ENCODE results near the gene SLC27A1.
"Not testable (repeated sequence)": the region's sequence is repeated elsewhere in the genome, so short reads cannot be mapped to it uniquely, and the experiment has no call there.

The SLC27A1 gene

DNA sequence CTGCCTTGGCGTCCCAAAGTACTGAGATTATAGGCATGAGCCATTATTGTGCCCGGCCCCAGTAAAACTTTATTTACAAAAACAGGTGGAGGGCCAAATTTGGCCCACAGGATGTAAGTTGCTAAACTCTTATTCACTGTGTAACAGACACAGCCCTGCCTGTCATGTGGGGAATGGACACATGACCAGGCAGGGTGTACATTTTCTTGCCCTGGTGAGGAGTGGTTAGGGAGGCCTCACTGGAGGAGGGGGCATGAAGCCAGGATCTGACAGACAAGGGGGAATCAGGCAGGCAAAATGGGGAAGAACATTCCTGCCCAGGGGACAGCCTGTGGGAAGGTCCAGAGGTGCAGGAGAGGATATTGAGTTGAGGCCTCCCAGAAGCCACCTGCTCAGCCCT lies 33.7 kb downstream of the SLC27A1 start:
- H3K9me3 ChIP-seq (ENCODE audit: control insufficient read depth, insufficient read depth, low read length) = no peaks in the 10 kb centered on the region
- H3K4me3 ChIP-seq (ENCODE audit: low read depth, low read length) = no peak overlapping the region
- H3K36me3 ChIP-seq (ENCODE audit: control insufficient read depth, insufficient read depth, low read length) = no peaks in the 10 kb centered on the region
- no peaks in the 10 kb centered on the region for H3K27me3 ChIP-seq (ENCODE audit: control insufficient read depth, insufficient read depth, low read length)
- H3K4me1 ChIP-seq (ENCODE audit: control insufficient read depth, insufficient read depth, low read length) = peaks cover 7% of the 10 kb centered on the region
- H3K9ac ChIP-seq (ENCODE audit: low read depth, low read length) = no peak overlapping the region
- no peak overlapping the region for H3K27ac ChIP-seq (ENCODE audit: low read depth, low read length)

DNA sequence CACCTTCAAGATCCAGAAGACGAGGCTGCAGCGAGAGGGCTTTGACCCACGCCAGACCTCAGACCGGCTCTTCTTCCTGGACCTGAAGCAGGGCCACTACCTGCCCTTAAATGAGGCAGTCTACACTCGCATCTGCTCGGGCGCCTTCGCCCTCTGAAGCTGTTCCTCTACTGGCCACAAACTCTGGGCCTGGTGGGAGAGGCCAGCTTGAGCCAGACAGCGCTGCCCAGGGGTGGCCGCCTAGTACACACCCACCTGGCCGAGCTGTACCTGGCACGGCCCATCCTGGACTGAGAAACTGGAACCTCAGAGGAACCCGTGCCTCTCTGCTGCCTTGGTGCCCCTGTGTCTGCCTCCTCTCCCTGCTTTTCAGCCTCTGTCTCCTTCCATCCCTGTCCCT lies 34.1 kb downstream of the SLC27A1 start:
- no peak overlapping the region for H3K27ac ChIP-seq (ENCODE audit: low read depth, low read length)

DNA sequence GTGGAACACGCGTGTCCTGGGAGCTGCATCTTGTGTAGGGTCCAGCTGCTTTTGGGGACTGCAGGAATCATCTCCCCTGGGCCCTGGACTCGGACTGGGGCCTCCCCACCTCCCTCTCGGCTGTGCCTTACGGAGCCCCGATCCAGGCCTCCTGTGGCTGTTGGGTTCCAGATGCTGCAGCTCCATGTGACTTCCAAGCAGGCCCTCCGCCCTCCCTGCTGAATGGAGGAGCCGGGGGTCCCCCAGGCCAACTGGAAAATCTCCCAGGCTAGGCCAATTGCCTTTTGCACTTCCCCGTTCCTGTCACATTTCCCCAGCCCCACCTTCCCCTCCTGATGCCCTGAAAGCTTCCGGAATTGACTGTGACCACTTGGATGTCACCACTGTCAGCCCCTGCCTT lies 34.9 kb downstream of the SLC27A1 start:
- Histone ChIP-seq H3K36me3 (ENCODE audit: control insufficient read depth, insufficient read depth, low read length) (no peaks in the 10 kb centered on the region), H3K9me3 (ENCODE audit: control insufficient read depth, insufficient read depth, low read length) (no peaks in the 10 kb centered on the region), H3K4me3 (ENCODE audit: low read depth, low read length) (no peak overlapping the region), H3K9ac (ENCODE audit: low read depth, low read length) (no peak overlapping the region), H3K27ac (ENCODE audit: low read depth, low read length) (no peak overlapping the region), H3K4me1 (ENCODE audit: control insufficient read depth, insufficient read depth, low read length) (peaks cover under 1% of the 10 kb centered on the region; the same call in 1 of the 2 replicates), H3K27me3 (ENCODE audit: control insufficient read depth, insufficient read depth, low read length) (no peaks in the 10 kb centered on the region)

More for the DNA sequence above, 34.1 kb downstream of the SLC27A1 start:
- H3K4me3 ChIP-seq (ENCODE audit: low read depth, low read length) = no peak overlapping the region
- H3K4me1 ChIP-seq (ENCODE audit: control insufficient read depth, insufficient read depth, low read length) = peaks cover 7% of the 10 kb centered on the region
- H3K9me3 ChIP-seq (ENCODE audit: control insufficient read depth, insufficient read depth, low read length) = no peaks in the 10 kb centered on the region
- no peaks in the 10 kb centered on the region for H3K27me3 ChIP-seq (ENCODE audit: control insufficient read depth, insufficient read depth, low read length)
- H3K36me3 ChIP-seq (ENCODE audit: control insufficient read depth, insufficient read depth, low read length) = no peaks in the 10 kb centered on the region
- H3K9ac ChIP-seq (ENCODE audit: low read depth, low read length) = no peak overlapping the region

DNA sequence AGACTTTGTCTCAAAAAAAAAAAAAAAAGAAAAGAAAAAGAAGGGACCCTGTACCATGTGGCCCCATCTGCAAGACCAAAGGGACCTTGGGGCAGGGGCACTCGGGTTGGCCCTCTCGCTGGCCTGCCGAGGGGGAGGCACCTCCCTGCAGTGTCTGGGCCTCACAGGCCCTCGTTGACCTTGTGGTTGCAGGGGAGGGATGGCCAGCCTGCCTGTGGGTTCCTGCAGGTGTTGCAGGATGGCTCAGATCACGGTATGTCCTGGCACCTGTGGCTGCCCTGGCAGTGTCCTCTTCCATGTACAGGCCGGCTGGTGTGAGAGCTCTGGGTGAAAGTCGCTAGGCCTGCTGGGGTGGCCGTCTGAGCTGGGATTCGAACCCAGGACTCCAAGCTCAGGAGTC lies 36.4 kb downstream of the SLC27A1 start:
- Histone ChIP-seq H3K4me3 (ENCODE audit: low read depth, low read length) (no peak overlapping the region), H3K4me1 (ENCODE audit: control insufficient read depth, insufficient read depth, low read length) (0 out of 2 replicates have a peak, but pooled peaks cover 5% of the 10 kb centered on the region), H3K9ac (ENCODE audit: low read depth, low read length) (no peak overlapping the region), H3K9me3 (ENCODE audit: control insufficient read depth, insufficient read depth, low read length) (no peaks in the 10 kb centered on the region), H3K36me3 (ENCODE audit: control insufficient read depth, insufficient read depth, low read length) (no peaks in the 10 kb centered on the region), H3K27me3 (ENCODE audit: control insufficient read depth, insufficient read depth, low read length) (no peaks in the 10 kb centered on the region), H3K27ac (ENCODE audit: low read depth, low read length) (no peak overlapping the region)

DNA sequence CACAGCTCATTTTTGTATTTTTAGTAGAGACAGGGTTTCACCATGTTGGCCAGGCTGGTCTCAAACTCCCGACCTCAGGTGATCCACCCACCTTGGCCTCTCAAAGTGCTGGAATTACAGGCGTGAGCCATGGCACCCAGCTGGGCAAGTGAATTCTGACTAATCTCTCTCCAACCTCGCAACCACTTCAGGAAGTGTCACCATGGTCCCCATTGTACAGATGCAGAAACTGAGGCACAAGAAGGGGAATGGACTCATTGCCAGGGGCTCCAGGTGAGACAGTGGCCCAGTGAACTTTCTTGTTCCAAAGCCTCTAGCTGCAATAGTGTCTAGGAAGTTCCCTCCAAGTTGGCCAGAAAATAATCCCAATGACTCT lies 38.2 kb downstream of the SLC27A1 start:
- H3K4me3 ChIP-seq (ENCODE audit: low read depth, low read length); H3K9ac ChIP-seq (ENCODE audit: low read depth, low read length); H3K9me3 ChIP-seq (ENCODE audit: control insufficient read depth, insufficient read depth, low read length); H3K27me3 ChIP-seq (ENCODE audit: control insufficient read depth, insufficient read depth, low read length); H3K4me1 ChIP-seq (ENCODE audit: control insufficient read depth, insufficient read depth, low read length); H3K36me3 ChIP-seq (ENCODE audit: control insufficient read depth, insufficient read depth, low read length); H3K27ac ChIP-seq (ENCODE audit: low read depth, low read length): not testable (repeated sequence)

DNA sequence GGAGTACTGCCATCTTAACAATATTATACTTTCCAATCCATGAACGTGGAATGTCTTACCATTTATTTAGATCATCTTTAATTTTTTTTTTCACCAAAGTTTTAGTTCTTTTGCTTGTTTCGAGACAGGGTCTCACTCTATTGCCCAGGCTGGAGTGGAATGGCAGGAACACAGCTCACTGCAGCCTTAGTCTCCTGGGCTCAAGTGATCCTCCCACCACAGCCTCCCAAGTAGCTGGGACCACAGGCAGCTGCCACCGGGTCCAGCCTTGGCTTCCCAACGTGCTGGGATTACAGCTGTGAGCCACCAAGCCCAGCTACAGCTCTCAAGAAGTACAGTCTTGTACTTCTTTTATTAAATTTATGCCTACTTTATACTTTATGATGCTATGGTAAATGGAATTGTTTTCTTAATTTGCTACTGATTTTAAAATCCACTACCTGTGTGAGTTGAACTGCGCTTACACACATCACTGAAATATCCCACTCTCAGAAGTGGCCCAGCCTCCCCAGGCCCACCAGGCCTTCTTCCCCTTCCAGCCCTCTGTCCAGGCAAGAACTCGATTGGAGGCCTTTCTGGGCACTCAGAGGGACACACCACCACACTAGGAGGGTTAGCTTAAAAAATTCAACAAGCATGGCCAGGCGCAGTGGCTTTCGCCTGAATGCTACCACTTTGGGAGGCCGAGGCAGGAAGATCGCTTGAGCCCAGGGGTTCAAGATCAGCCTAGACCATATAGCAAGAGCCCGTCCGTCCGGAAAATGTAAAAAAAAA lies 40.1 kb downstream of the SLC27A1 start:
- Histone ChIP-seq H3K27me3 (ENCODE audit: control insufficient read depth, insufficient read depth, low read length) (no peaks in the 10 kb centered on the region), H3K9me3 (ENCODE audit: control insufficient read depth, insufficient read depth, low read length) (no peaks in the 10 kb centered on the region), H3K4me1 (ENCODE audit: control insufficient read depth, insufficient read depth, low read length) (0 out of 2 replicates have a peak, but pooled peaks cover 7% of the 10 kb centered on the region), H3K36me3 (ENCODE audit: control insufficient read depth, insufficient read depth, low read length) (no peaks in the 10 kb centered on the region), H3K9ac (ENCODE audit: low read depth, low read length) (peak overlapping the region; percentile 94), H3K27ac (ENCODE audit: low read depth, low read length) (peak overlapping the region; percentile 97), H3K4me3 (ENCODE audit: low read depth, low read length) (peak overlapping the region; percentile 93)

DNA sequence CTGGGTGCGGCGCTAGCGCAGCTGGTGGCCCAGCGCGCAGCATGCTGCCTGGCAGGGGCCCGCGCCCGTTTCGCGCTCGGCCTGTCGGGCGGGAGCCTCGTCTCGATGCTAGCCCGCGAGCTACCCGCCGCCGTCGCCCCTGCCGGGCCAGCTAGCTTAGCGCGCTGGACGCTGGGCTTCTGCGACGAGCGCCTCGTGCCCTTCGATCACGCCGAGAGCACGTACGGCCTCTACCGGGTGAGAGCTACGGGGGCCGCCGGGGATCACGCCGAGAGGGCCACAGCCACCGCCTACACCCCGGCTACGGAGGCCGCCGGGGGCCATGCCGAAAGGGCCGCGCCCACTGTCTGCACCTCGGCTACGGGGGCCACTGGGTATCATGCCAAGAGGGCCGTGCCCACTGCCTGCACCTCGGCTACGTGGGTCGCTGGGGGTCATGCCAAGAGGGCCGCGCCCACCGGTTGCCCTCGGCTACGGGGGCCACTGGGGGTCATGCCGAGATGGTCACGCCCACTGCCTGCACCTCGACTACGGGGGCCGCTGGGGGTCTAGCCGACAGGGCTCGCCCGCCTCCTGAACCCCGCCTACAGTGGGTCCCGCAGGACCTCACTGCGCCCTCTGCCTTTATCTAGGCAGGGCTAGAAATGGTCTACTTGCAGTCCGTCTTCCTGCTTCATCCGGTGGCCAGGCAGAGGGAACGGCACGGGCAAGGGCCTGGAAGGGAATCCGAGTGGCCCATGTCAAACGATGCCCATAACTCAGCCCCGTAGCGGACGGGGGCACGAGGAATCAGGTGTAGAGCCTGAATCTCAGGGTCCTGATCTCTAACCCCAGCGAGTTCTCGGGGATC lies 41.6 kb downstream of the SLC27A1 start:
- peaks cover 6% of the 10 kb centered on the region for H3K36me3 ChIP-seq (ENCODE audit: control insufficient read depth, insufficient read depth, low read length)
- H3K9me3 ChIP-seq (ENCODE audit: control insufficient read depth, insufficient read depth, low read length) = no peaks in the 10 kb centered on the region
- peak overlapping the region; percentile 94 for H3K9ac ChIP-seq (ENCODE audit: low read depth, low read length)
- H3K27ac ChIP-seq (ENCODE audit: low read depth, low read length) = peak overlapping the region; percentile 97
- H3K4me3 ChIP-seq (ENCODE audit: low read depth, low read length) = peak overlapping the region; percentile 93
- H3K4me1 ChIP-seq (ENCODE audit: control insufficient read depth, insufficient read depth, low read length) = 0 out of 2 replicates have a peak, but pooled peaks cover 7% of the 10 kb centered on the region
- H3K27me3 ChIP-seq (ENCODE audit: control insufficient read depth, insufficient read depth, low read length) = no peaks in the 10 kb centered on the region

DNA sequence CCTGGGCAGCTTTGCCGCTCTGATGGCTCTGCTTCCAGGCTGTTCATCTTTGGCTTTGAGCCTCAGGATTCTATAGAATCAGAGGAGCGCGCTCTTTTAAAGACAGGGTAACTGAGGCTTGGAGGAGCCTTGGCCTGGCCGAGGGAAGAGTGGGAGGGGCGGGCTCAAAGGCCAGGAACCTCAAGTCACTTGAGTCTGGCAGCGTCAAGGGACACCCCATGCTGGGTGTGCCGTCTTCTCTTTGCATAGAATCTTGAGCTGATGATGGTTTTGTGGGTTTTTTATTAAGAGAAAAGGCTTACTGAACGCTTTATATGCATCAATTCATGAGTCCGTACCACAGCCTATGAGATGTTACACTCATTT lies 42.2 kb downstream of the SLC27A1 start:
- peaks cover 4% of the 10 kb centered on the region for H3K9me3 ChIP-seq (ENCODE audit: control insufficient read depth, insufficient read depth, low read length)
- H3K36me3 ChIP-seq (ENCODE audit: control insufficient read depth, insufficient read depth, low read length) = peaks cover 12% of the 10 kb centered on the region
- 0 out of 2 replicates have a peak overlapping the region, but pooled peaks have one; percentile 94 for H3K9ac ChIP-seq (ENCODE audit: low read depth, low read length)
- H3K4me1 ChIP-seq (ENCODE audit: control insufficient read depth, insufficient read depth, low read length) = 0 out of 2 replicates have a peak, but pooled peaks cover 7% of the 10 kb centered on the region
- no peaks in the 10 kb centered on the region for H3K27me3 ChIP-seq (ENCODE audit: control insufficient read depth, insufficient read depth, low read length)
- H3K4me3 ChIP-seq (ENCODE audit: low read depth, low read length) = peak overlapping the region; percentile 93
- H3K27ac ChIP-seq (ENCODE audit: low read depth, low read length) = peak overlapping the region; percentile 97

DNA sequence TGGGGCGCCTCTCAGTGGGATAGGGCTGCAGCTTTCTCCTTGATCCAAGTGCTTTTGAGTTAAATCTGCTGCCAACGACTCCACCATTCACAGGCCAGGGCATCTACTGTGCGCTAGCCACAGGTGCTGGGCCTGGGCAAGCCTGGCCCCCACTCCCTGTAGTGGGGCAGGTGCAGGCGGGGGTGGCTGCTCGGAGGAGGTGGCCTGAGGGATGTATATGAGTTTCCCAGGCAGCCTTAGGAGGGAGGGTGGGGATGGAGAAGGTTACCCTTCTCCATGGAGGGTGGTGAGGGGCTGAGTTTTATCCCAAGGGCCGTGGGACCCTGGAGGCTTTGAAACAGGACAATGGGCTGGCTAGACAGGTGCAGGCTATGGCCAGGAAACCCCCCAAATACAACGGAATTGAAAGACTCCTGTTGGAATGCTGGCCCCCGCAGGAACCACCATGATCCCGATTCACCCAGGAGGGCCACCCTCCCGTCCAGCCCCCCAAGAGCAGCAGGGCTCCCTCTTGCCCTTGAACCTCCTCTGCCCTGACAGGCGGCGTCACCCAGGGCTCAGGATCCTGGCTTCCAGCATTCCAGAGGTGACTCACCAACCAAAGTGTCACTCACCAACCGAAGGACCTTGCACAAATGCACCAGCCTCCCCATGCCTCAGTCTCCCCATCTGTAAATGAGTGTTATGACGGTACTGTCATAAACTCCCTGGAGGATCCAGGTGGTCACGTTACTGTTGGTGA lies 45.3 kb downstream of the SLC27A1 start:
- H3K36me3 ChIP-seq (ENCODE audit: control insufficient read depth, insufficient read depth, low read length) = peaks cover 23% of the 10 kb centered on the region
- no peak overlapping the region for H3K9ac ChIP-seq (ENCODE audit: low read depth, low read length)
- H3K4me3 ChIP-seq (ENCODE audit: low read depth, low read length) = no peak overlapping the region
- no peaks in the 10 kb centered on the region for H3K27me3 ChIP-seq (ENCODE audit: control insufficient read depth, insufficient read depth, low read length)
- peaks cover 8% of the 10 kb centered on the region for H3K9me3 ChIP-seq (ENCODE audit: control insufficient read depth, insufficient read depth, low read length)
- no peak overlapping the region for H3K27ac ChIP-seq (ENCODE audit: low read depth, low read length)
- 0 out of 2 replicates have a peak, but pooled peaks cover 4% of the 10 kb centered on the region for H3K4me1 ChIP-seq (ENCODE audit: control insufficient read depth, insufficient read depth, low read length)

DNA sequence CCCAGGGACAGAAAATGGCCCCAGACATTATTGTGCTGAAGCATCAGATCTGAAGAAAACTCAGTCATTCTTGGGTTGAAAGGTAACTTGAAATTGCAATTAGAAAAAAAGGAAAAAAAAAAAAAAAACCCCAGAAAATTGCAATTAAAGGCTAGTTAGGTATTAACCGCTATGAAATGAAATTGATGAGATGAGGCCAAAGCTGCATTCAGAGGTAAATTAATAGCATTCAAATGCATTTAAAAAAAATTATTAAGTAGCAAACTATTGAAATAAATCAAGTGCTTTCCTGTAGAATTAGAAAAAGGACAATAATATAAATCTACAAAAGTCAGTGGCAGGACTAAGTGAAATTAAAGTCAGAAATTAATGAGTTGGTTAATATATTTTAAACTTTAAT lies 47.6 kb downstream of the SLC27A1 start:
- no peaks in the 10 kb centered on the region for H3K4me1 ChIP-seq (ENCODE audit: control insufficient read depth, insufficient read depth, low read length)
- H3K4me3 ChIP-seq (ENCODE audit: low read depth, low read length) = no peak overlapping the region
- H3K9ac ChIP-seq (ENCODE audit: low read depth, low read length) = no peak overlapping the region
- peaks cover 8% of the 10 kb centered on the region for H3K9me3 ChIP-seq (ENCODE audit: control insufficient read depth, insufficient read depth, low read length)
- no peak overlapping the region for H3K27ac ChIP-seq (ENCODE audit: low read depth, low read length)
- H3K36me3 ChIP-seq (ENCODE audit: control insufficient read depth, insufficient read depth, low read length) = peaks cover 29% of the 10 kb centered on the region
- no peaks in the 10 kb centered on the region for H3K27me3 ChIP-seq (ENCODE audit: control insufficient read depth, insufficient read depth, low read length)
